Glutamatergic neuron (in vitro differentiated cells): ENCODE measurements around the gene KIF26B. TPM values are rescaled to one million over a fixed set of nuclear protein-coding genes. Genes with fewer than 3 reads are reported as not detected.

Experiments used
- DNase-seq: peaks from one replicate; pipeline ENCODE4 v3.0.0; 2022
- H3K27ac Mint-ChIP-seq: one replicate; pipeline ENCODE4 v1.8.0; 2020; ENCODE audit warnings: mild to moderate bottlenecking, mixed read lengths, inconsistent platforms; ENCODE audit not compliant: unreplicated experiment
- H3K27me3 Mint-ChIP-seq: one replicate; pipeline ENCODE4 v1.8.0; 2020; ENCODE audit warnings: mild to moderate bottlenecking, moderate library complexity, mixed read lengths, inconsistent platforms; ENCODE audit not compliant: unreplicated experiment
- H3K36me3 Mint-ChIP-seq: one replicate; pipeline ENCODE4 v1.8.0; 2020; ENCODE audit warnings: mild to moderate bottlenecking, mixed read lengths, inconsistent platforms; ENCODE audit not compliant: unreplicated experiment
- H3K4me1 Mint-ChIP-seq: one replicate; pipeline ENCODE4 v1.8.0; 2020; ENCODE audit warnings: mild to moderate bottlenecking, low read depth, mixed read lengths, inconsistent platforms; ENCODE audit not compliant: unreplicated experiment
- H3K4me3 Mint-ChIP-seq: one replicate; pipeline ENCODE4 v1.8.0; 2020; ENCODE audit warnings: mild to moderate bottlenecking, mixed read lengths, inconsistent platforms; ENCODE audit not compliant: unreplicated experiment
- H3K9me3 Mint-ChIP-seq: one replicate; pipeline ENCODE4 v1.8.0; 2020; ENCODE audit warnings: mild to moderate bottlenecking, moderate library complexity, mixed read lengths, inconsistent platforms; ENCODE audit not compliant: unreplicated experiment
- total RNA-seq: library from RNA; stranded (reverse); fragmentation: NEBNext Ultra II Directional; extraction: Animal tissue kit (Norgen Biotek cat#: 25700); gene quantifications from one replicate; pipeline ENCODE4 v1.2.1, GENCODE V29; 2021; ENCODE audit not compliant: unreplicated experiment
- TF ChIP-seq, protein P1 (sequence below): fragments of 200-600 bp; sonication (generic); IDR thresholded peaks from one replicate; pipeline ENCODE4 v1.5.0; 2021; ENCODE audit not compliant: partially characterized antibody, unreplicated experiment

Gene KIF26B
- total RNA-seq, 1 donor from 2014 or later, result 2.4 TPM

DNA sequence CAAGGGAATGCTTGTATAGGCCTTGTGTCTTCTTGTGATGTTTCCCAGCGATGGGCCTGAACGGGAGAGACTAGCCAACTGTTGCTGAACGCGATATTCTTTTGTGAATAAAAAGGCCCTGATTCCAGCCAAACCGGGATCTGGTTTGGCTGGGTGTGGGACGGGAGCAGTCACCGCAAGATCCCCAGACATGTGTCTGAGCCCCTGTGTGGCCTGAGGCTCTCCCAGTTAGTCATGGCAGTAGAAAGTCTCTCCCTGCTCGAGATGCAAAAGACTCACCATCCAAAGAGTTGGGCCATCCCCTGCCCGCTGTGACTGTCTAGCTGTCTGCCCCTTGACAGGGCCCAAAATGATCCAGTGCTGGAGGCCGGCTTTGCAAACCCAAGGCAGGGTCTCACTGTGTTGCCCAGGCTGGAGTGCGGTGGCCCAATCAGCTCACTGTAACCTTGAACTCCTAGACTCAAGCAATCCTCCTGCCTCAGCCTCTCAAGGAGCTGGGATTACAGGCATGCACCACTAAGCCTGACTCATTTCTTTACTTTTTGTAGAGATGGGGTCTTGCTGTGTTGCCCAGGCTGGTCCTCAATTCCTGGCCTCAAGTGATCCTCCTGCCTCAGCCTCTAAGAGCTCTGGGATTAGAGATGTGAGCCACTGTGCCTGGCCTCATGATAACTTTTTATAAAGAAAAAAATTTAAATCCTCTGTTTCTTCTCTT is 56.4 kb downstream of the KIF26B start:
- H3K4me1 Mint-ChIP-seq, result peaks cover 5% of the 10 kb centered on the region
- TF ChIP-seq, protein P1, sequence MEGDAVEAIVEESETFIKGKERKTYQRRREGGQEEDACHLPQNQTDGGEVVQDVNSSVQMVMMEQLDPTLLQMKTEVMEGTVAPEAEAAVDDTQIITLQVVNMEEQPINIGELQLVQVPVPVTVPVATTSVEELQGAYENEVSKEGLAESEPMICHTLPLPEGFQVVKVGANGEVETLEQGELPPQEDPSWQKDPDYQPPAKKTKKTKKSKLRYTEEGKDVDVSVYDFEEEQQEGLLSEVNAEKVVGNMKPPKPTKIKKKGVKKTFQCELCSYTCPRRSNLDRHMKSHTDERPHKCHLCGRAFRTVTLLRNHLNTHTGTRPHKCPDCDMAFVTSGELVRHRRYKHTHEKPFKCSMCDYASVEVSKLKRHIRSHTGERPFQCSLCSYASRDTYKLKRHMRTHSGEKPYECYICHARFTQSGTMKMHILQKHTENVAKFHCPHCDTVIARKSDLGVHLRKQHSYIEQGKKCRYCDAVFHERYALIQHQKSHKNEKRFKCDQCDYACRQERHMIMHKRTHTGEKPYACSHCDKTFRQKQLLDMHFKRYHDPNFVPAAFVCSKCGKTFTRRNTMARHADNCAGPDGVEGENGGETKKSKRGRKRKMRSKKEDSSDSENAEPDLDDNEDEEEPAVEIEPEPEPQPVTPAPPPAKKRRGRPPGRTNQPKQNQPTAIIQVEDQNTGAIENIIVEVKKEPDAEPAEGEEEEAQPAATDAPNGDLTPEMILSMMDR, result no peak
- peaks cover 13% of the 10 kb centered on the region for H3K36me3 Mint-ChIP-seq
- H3K4me3 Mint-ChIP-seq, result no peak overlapping the region
- peaks cover 11% of the 10 kb centered on the region for H3K9me3 Mint-ChIP-seq
- no peak for DNase-seq
- no peak overlapping the region for H3K27ac Mint-ChIP-seq
- peaks cover 5% of the 10 kb centered on the region for H3K27me3 Mint-ChIP-seq

DNA sequence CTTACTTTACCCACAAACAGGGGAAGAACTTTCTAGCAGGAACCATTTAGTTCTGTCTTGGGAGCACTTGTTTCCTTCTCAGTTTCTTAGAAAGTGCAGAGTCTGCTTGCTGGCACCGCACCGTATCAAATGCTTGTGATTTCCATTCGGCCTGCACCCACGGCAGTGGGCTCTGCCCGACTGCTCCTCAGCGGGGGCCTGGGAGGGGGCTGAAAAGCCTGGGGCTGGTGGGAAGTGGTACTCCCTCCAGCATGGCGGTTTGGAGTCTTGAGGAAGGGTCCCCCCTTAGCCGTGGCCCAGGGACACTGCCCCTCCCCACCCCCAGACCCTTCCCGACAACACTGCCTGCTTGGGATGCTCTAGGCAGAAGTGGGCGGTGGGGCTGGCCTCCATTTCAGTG is 57.0 kb downstream of the KIF26B start:
- Mint-ChIP-seq H3K9me3 (peaks cover 11% of the 10 kb centered on the region), H3K4me1 (peaks cover 10% of the 10 kb centered on the region), H3K27ac (no peak overlapping the region), H3K36me3 (peaks cover 11% of the 10 kb centered on the region), H3K4me3 (no peak overlapping the region), H3K27me3 (peaks cover 9% of the 10 kb centered on the region)
- no peak for DNase-seq
- TF ChIP-seq, protein P1, result no peak

DNA sequence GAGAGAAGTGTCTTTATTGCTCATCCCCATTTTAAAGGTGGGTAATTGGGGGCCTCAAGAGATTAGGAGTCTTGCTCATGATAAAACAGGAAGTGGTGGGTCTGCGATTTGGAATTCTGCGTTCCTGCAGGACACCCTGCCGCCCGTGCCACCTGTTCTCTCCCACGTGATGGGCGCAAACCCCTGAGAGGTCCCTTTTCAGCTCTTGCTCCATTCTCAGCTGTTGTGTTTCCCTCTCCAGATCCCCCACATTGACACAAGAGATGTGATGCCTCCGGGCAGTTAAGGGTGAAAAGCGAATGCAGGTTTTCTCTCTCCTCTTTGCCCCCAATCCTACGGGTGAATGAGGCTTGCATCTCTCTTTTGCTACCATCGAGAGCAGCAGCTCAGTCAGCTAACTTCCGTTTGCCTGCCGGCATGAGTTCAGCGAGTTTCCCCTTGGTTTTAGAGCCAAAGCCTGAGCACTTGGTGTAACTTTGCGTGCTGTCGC is 57.5 kb downstream of the KIF26B start:
- Mint-ChIP-seq H3K36me3 (peaks cover 6% of the 10 kb centered on the region), H3K9me3 (peaks cover 6% of the 10 kb centered on the region), H3K4me1 (peaks cover 13% of the 10 kb centered on the region), H3K27me3 (peaks cover 4% of the 10 kb centered on the region), H3K27ac (no peak overlapping the region), H3K4me3 (no peak overlapping the region)
- TF ChIP-seq, protein P1, result no peak
- DNase-seq, result no peak

DNA sequence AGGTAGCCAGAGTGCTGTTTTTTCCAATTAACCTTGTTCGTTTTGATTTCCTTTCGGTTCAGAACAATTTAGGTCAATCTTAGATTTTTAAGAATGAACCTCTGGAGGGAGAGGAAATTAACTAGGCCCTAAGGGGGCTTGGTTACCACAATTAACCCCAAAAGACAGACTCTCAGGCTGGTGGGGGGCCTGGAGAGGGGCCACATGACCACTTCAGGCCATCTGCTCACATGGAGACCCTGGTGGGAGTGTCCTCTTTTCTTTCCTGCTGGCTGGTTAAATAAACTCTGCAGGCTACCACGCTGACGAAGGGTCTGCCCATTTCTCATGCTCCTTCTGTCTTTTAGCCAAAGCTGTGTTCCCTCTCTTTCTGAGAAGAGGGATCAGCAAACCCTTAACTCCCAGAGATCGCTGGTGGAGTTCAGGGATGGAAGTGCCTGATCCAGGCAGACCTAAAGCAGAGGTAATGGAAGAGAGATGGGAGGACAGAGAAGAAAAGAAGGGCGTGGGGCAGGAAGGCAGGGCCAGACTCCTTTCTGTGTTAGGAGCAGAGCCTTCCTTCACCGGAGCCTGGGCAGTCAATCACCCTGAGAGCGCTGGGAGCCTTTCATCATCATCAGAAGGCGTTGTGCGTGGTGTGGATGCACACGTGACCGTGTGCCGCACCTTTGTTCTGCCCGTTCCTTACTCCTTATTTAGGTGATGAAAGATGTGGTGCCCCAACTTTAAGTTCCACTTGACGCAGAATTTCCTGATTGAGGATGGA is 58.5 kb downstream of the KIF26B start:
- Mint-ChIP-seq H3K36me3 (no peaks in the 10 kb centered on the region), H3K4me1 (peaks cover 13% of the 10 kb centered on the region), H3K27me3 (peaks cover 4% of the 10 kb centered on the region), H3K9me3 (peaks cover 2% of the 10 kb centered on the region), H3K4me3 (no peak overlapping the region), H3K27ac (peak overlapping the region; percentile 24)
- no peak for DNase-seq
- TF ChIP-seq, protein P1, result no peak

DNA sequence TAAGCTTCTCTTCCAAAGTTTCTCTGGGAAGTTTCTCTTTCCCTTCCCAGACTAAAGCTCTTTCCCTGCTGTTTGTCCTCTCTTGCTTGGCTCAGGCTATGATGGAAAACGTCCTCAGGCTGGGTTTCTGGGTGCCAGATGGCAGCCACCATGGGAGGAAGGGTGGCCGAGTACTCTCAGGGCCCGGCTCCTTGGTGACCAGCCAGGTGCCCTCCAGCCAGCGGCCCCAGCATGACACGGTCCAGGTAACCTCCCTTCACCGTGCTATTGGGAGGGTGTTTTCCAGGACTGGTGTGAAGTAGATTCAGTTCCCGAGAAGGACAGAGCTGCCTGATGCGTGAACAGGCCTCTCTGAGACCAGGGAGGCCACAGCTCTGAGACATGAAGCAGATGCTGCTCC is 60.3 kb downstream of the KIF26B start:
- no peak for DNase-seq
- H3K27me3 Mint-ChIP-seq, result peaks cover 4% of the 10 kb centered on the region
- H3K9me3 Mint-ChIP-seq, result peaks cover 2% of the 10 kb centered on the region
- H3K4me1 Mint-ChIP-seq, result peaks cover 13% of the 10 kb centered on the region
- no peak overlapping the region for H3K27ac Mint-ChIP-seq
- TF ChIP-seq, protein P1, result no peak
- no peaks in the 10 kb centered on the region for H3K36me3 Mint-ChIP-seq
- H3K4me3 Mint-ChIP-seq, result no peak overlapping the region
